HG03064 (cell line): ENCODE data around the gene MXI1.
"Not testable (repeated sequence)": the region's sequence is repeated elsewhere in the genome, so short reads cannot be mapped to it uniquely, and the experiment has no call there.

ENCODE experiments used
- ATAC-seq: cut with Tn5 transposase; IDR thresholded peaks from one replicate; pipeline ENCODE4 v1.9.1; 2021; ENCODE audit warnings: low read depth; ENCODE audit not compliant: unreplicated experiment

Gene MXI1

GRCh38 chr10:110228066-110228465 lies 20.7 kb downstream of the MXI1 start:
- ATAC-seq = no peak

GRCh38 chr10:110229155-110229554 lies 21.8 kb downstream of the MXI1 start:
- ATAC-seq = no peak

- ATAC-seq = no peak
Observed at GRCh38 chr10:110233846-110234245, 26.4 kb downstream of the MXI1 start.

GRCh38 chr10:110237894-110238480 lies 30.6 kb downstream of the MXI1 start:
- no peak for ATAC-seq

- no peak for ATAC-seq
Observed at GRCh38 chr10:110239892-110240291, 32.5 kb downstream of the MXI1 start.

GRCh38 chr10:110241407-110241806 lies 34.0 kb downstream of the MXI1 start:
- ATAC-seq = peak; percentile 73

- ATAC-seq = peak; percentile 44
Observed at GRCh38 chr10:110241841-110242240, 34.4 kb downstream of the MXI1 start.

GRCh38 chr10:110242511-110242910 lies 35.1 kb downstream of the MXI1 start:
- no peak for ATAC-seq

GRCh38 chr10:110244550-110244949 lies 37.1 kb downstream of the MXI1 start:
- no peak for ATAC-seq

- ATAC-seq = not testable (repeated sequence)
Observed at GRCh38 chr10:110247833-110248232, 40.4 kb downstream of the MXI1 start.

GRCh38 chr10:110249489-110249888 lies 42.1 kb downstream of the MXI1 start:
- ATAC-seq = peak; percentile 66

GRCh38 chr10:110251392-110251791 lies 44.0 kb downstream of the MXI1 start:
- peak; percentile 77 for ATAC-seq

GRCh38 chr10:110252151-110252550 lies 44.7 kb downstream of the MXI1 start:
- no peak for ATAC-seq

- ATAC-seq = no peak
Observed at GRCh38 chr10:110254467-110254866, 47.1 kb downstream of the MXI1 start.

- ATAC-seq = no peak
Observed at GRCh38 chr10:110258542-110258941, 51.1 kb downstream of the MXI1 start.

GRCh38 chr10:110259317-110259716 lies 51.9 kb downstream of the MXI1 start:
- ATAC-seq = no peak

- ATAC-seq = no peak
Observed at GRCh38 chr10:110260746-110261477, 53.5 kb downstream of the MXI1 start.

- ATAC-seq = no peak
Observed at GRCh38 chr10:110263164-110263563, 55.8 kb downstream of the MXI1 start.

- no peak for ATAC-seq
Observed at GRCh38 chr10:110265573-110266193, 58.3 kb downstream of the MXI1 start.

GRCh38 chr10:110267276-110267675 lies 59.9 kb downstream of the MXI1 start:
- no peak for ATAC-seq

GRCh38 chr10:110268442-110268841 lies 61.0 kb downstream of the MXI1 start:
- no peak for ATAC-seq

GRCh38 chr10:110268971-110269370 lies 61.6 kb downstream of the MXI1 start:
- no peak for ATAC-seq
